Measurements from ENCODE around the gene SLC45A3.

The SLC45A3 gene

GRCh38 chr1:205633421-205633976 lies 46.8 kb downstream of the SLC45A3 start:
- DNase-seq: no peak

DNA sequence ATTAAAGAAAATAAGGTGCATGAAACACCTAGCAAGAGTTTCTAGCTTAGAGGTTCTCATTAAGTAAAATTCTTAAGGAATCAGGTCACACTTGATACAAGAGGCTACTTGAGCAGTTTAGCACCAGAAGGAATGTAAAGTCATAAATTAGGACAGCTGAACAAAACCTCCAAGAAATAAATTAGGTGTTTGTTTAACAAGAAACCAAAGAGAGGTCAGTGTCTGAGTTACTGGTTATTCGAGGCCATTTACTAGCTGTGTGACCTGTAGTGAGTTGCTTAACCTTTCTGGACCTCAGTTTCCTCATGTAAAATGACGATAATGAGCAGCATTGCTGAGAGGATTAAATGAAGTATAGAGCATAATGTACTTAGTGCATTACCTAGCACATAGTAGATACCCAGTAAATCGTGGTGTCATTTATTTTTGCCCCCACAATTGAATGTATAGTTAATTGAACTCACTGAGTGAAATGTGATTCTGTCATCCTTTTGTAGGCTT lies 47.6 kb downstream of the SLC45A3 start:
- no peak for DNase-seq

GRCh38 chr1:205631768-205632668 lies 48.3 kb downstream of the SLC45A3 start, which contains the start of gene ELK4:
Gene ELK4 (minus strand): TSS chr1:205632011. CDS start chr1:205623882, 8,129 bp downstream.
- DNase-seq: peak; percentile 64

GRCh38 chr1:205631010-205631767 lies 49.1 kb downstream of the SLC45A3 start:
- DNase-seq: peak; percentile 32

DNA sequence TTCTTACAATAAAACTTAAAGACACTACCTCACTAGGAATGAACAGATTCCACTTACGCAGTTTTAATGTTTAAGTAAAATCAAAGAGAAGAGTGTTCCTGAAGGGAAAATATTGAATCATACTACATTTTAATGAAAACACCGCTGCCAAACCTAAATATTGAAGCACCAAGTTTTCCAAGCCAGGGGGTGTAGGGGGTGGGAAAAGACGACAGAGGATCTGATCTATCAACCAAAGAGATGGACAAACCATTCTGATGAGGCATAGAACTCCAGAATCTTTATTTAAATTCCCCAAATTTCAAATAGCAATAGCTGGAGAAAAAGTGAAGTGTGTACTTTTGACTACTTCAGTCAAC lies 49.7 kb downstream of the SLC45A3 start:
- no peak for DNase-seq

- DNase-seq: no peak
These were observed 50.1 kb downstream of the SLC45A3 start for GRCh38 chr1:205630241-205630640.

DNA sequence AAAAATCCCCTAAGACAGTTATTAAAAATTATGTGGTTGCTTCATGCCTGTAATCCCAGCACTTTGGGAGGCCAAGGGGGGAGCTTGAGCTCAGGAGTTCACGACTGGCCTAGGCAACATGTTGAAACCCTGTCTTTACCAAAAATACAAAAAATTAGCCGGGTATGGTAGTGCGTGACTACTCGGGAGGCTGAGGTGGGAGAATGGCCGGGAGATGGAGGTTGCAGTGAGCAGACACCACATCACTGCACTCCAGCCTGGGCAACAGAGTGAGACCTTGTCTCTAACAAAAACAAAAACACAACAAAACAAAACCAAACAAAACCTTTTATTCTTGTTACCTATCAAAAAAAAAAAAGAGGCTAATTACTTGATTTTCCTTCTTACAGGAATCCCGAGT lies 50.6 kb downstream of the SLC45A3 start:
- no peak for DNase-seq

DNA sequence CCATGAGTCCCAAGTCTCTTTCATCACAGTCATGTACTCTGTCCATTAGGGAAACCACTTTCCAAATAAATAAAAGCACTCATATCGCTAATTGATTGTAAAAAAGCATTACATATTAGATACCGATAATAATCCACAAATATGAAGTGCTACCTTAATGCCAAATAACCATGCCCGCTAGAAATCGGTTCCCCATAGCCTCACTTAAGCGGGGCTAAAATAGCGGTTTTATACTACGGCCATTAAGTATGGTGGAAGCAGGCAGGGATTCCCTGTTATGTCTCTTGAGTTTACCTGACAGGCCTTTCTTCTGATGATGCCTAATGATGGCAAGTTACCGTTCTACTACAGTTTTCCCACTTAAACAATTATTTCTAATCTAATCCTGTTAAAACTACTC lies 52.4 kb downstream of the SLC45A3 start:
- DNase-seq: no peak

- DNase-seq: no peak
These were observed 54.1 kb downstream of the SLC45A3 start for GRCh38 chr1:205626216-205626615.

- no peak for DNase-seq
These were observed 56.7 kb downstream of the SLC45A3 start for GRCh38 chr1:205623646-205624045.

GRCh38 chr1:205620269-205620668 lies 60.0 kb downstream of the SLC45A3 start:
- DNase-seq: no peak

- no peak for DNase-seq
These were observed 60.9 kb downstream of the SLC45A3 start for GRCh38 chr1:205619376-205619775.

GRCh38 chr1:205616563-205617293 lies 63.6 kb downstream of the SLC45A3 start:
- no peak for DNase-seq

- DNase-seq: no peak
These were observed 64.5 kb downstream of the SLC45A3 start for GRCh38 chr1:205615789-205616188.

DNA sequence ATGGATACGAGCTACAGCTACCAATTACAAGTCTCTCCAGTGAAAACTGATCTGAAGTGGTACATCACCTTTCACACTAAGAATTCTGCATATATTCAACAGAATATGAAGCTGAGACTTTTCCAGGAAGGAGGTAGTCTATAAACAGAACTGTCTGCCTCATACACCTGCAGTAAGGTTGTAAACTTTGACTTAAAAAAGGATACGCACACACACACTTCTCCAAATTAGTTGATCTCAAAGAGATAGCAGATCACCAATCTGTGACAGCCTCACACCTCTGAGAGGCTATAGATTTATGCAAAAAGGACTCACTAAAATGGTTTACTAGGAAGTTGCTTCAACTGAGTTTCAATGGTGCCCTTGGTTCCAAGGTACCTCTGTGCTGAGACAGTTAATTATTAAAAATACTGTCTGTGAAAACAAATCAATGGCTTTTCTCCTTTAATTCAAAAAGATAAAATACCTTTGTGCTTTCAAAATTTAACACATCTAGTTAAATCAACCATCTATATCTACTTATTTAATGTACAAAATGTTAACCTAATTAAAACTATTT lies 66.4 kb downstream of the SLC45A3 start:
- DNase-seq: no peak

DNA sequence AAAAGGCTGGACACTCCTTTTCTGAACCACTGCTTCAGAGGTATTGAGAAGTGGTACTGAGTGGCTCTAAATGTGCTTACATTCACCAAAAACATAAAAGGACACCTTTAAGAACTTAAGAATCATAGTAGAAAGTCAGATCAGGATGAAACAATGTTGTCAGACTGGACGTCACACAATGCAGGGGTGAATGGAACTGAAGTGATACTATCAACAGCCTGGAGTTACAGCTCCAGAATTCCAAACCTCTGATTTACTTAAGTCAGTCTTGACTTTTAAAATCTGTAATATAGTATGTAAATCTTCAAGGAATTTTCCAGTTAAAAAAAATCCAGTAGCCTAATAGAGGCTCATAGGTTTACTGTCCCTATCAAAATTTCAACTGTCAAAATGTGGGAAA lies 67.8 kb downstream of the SLC45A3 start:
- DNase-seq: no peak

DNA sequence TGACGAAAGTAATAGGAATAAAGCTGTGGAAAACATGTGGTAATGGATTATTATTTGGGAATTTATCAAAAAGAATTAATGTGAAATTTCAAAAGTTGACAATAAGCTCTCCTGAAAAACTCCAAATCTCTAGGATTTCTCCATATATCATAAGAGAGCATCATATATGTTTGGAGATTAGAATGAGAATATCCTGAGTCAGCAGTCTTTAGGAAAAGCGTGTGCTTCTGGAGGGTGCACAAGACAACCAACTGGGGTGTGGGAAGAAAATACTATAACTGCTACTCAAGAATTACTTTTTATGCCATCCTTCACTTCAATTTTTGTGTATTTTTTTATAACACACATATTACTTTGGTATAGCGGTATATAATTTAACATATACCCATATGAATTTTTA lies 68.2 kb downstream of the SLC45A3 start:
- DNase-seq: no peak

- no peak for DNase-seq
These were observed 69.3 kb downstream of the SLC45A3 start for GRCh38 chr1:205610901-205611466.

- DNase-seq: no peak
These were observed 70.3 kb downstream of the SLC45A3 start for GRCh38 chr1:205610036-205610435.
